GM21528 (cell line): ENCODE measurements around the gene VASP.

Experiments
- ATAC-seq: cut with Tn5 transposase; IDR thresholded peaks from one replicate; pipeline ENCODE4 v1.9.1; 2021; ENCODE audit warnings: mild to moderate bottlenecking, moderate library complexity; ENCODE audit not compliant: unreplicated experiment, low FRiP score

VASP gene

DNA sequence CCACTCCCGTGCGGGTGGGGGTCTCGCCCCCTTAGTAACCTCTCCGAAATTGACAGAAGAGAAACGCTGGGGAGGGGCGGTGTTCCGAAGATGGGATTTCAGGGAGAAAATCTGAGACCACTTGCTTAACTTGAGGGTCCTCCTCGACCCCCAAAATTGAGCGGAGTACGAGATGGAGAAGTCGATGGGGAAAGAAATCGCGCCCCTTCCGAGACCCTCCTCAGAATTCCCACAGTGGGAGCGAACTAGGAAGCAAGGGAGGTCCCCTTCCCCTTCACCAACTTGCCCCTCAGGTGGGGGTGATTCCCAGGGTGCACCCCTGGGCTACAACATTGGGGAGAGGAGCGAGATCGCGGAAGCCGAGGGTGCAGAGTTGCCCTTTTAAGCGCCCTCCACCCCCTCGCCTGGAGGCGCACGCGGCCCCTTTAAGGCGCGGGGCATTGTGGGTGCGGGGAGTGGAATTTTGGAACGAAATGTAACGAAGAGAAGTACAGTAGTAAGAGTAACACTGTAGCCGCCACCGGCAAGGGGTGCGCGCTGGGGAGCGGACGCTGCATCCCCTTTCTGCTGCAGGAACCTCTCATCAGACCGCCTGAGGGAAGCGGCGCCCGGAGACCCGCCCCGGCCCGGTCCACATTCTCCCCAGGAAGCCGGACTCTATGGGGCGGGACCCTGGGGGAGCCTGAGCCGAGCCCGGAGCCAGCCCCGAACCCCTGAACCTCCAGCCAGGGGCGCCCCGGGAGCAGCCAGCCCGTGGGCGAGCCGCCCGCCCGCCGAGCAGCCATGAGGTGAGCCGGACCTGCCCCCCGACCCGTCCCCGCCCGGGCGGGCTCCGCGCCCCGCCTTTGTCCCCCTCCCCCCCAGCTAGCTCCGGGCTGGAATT is at the start of gene VASP:
Gene VASP (plus strand): TSS at position 491 of the 883 bp plus-strand sequence. CDS start 293 bp downstream, at position 784.
- peak; percentile 54 for ATAC-seq

GRCh38 chr19:45457776-45458175 is 49.5 kb upstream of the VASP start:
- ATAC-seq: no peak

DNA sequence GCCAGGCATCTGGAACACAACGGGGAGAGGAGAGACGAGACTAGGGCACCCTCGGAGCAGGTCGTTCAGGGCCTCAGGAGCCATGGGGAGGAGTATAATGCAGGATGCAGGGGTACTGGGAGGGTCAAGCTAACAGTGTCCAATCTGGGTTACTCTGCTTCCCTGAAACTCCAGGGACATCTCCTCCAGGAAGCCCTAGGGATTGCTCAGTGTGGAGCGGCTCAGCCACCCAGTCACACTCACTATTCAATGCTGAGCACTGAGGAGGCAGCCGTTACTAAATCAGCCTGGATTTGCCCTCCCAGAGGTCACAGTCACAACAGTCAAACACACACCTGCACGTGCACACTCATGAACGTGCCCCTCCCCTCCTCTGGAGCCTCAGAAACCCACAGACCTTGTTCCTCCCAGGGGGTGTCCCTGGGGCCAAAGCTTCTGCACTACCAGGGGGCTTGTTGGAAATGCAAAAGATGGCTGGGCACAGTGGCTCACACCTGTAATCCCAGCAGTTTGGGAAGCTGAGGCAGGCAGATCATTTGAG is 46.4 kb upstream of the VASP start:
- ATAC-seq: no peak

GRCh38 chr19:45462174-45462573 is 45.1 kb upstream of the VASP start:
- no peak for ATAC-seq

DNA sequence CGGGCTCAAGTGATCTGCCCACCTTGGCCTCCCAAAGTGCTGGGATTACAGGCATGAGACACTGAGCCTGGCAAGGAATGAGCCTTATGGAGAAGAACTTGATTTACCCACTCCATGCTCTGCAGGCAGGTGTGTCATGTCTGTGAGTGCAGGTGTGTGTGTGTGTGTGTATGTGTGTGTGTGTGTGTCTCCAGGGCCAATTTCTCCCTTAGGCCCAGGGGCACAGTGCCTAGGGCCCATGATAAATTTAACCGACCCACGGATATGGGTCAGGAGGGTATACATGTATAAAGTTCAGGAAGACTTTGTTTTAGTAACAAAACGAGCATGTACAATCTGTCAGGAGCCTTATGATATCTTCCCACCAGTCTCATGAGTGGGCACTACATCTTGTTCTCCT is 44.0 kb upstream of the VASP start:
- ATAC-seq: no peak

DNA sequence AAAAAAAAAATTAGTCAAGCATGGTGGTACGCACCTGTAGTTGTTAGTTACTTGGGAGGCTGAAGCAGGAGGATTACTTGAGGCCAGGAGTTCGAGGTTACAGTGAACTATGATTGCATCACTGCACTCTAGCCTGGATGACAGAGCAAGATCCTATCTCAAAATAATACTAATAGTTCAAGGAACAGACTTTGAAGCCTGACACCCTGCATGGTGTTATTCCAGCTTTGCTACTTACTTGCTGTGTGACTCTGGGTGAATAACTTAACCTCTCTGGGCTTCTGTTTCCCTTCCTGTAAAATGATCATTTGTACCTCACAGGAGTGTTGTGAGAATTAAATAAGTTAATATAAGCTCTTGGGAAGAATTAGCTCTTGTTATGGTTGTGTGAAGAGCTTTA is 43.0 kb upstream of the VASP start:
- no peak for ATAC-seq

DNA sequence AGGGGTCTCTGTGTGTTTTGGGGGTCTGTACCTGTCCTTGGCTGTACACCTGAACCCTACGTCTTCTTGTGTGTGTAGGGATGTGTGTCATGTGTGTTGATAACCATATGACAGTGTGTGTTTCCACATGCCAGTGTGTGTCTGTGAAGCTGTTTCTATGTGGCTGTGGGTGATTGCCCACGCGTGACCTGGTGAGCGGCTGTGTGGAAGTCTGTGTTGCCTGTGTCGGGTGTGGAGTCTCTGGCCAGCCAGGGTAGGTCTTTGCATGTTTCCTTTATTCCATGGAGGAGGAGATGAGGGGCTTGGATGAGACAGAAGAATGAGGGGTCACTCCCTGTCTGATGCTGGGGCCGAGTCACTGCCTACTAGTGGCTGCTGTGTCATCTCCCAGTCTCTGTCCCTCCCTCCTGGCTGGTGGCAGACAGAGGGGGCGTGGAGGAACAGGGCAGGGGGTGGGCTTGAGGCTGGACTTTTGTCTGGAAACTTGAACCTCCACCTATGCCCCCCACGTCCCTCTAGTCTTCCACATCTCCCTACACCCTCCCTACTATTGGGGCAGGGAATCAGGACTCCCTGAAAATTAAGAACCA is 42.3 kb upstream of the VASP start:
- no peak for ATAC-seq

- ATAC-seq: no peak
Observed at GRCh38 chr19:45467115-45467455, 40.2 kb upstream of the VASP start.

DNA sequence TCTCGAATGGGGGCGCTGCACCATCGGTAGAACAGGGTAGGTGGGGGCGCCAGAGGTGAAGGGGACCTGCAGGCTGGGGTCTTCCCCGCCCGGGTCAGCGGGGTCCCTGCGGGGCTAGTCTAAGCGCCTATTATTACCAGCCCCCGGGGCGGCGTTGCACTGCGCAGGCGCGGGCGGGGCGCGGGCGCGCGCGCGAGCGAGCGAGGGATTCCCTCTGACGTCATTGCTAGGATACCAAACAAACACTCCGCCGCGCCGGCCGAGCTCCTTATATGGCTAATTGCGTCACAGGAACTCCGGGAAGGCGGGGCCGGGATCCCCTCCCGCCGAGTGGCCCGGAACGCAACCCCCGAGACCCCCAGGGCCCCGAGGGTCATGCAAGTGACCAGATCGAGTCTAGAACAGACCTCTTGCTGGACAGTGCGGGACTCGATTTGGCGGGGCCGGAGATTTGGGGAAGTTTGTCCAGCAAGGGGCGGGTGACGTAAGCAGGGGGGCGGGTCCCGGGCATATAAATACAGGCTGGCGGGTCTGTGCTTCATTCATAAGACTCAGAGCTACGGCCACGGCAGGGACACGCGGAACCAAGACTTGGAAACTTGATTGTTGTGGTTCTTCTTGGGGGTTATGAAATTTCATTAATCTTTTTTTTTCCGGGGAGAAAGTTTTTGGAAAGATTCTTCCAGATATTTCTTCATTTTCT is 39.7 kb upstream of the VASP start, which contains the start of gene FOSB:
Gene FOSB (plus strand): TSS at position 541 of the 703 bp plus-strand sequence. CDS start 591 bp downstream, outside the sequence.
- peak; percentile 41 for ATAC-seq

DNA sequence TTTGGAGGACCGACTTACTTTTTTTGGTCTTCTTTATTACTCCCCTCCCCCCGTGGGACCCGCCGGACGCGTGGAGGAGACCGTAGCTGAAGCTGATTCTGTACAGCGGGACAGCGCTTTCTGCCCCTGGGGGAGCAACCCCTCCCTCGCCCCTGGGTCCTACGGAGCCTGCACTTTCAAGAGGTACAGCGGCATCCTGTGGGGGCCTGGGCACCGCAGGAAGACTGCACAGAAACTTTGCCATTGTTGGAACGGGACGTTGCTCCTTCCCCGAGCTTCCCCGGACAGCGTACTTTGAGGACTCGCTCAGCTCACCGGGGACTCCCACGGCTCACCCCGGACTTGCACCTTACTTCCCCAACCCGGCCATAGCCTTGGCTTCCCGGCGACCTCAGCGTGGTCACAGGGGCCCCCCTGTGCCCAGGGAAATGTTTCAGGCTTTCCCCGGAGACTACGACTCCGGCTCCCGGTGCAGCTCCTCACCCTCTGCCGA is 39.1 kb upstream of the VASP start:
- ATAC-seq: peak; percentile 2

DNA sequence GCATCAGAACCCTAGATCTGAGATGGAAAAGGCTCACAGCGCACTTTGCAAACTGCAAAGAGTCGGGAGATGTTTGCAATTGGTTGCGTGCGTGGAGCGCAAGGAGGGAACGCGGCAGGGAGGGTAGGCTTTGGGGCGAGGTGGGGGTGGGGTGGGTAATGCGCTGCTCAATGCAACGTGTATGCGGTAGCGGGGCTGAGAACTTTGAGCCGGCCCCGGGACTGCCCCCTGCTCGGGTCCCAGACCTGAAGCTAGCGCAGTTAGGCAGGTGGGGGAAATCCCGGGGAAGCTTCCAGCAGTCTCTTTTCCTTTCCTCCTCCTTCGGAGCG is 38.5 kb upstream of the VASP start:
- peak; percentile 22 for ATAC-seq

GRCh38 chr19:45469132-45469944 is 37.9 kb upstream of the VASP start:
- peak; percentile 52 for ATAC-seq

- ATAC-seq: no peak
Observed at GRCh38 chr19:45469945-45470761, 37.1 kb upstream of the VASP start.

GRCh38 chr19:45470762-45471081 is 36.6 kb upstream of the VASP start:
- ATAC-seq: no peak

DNA sequence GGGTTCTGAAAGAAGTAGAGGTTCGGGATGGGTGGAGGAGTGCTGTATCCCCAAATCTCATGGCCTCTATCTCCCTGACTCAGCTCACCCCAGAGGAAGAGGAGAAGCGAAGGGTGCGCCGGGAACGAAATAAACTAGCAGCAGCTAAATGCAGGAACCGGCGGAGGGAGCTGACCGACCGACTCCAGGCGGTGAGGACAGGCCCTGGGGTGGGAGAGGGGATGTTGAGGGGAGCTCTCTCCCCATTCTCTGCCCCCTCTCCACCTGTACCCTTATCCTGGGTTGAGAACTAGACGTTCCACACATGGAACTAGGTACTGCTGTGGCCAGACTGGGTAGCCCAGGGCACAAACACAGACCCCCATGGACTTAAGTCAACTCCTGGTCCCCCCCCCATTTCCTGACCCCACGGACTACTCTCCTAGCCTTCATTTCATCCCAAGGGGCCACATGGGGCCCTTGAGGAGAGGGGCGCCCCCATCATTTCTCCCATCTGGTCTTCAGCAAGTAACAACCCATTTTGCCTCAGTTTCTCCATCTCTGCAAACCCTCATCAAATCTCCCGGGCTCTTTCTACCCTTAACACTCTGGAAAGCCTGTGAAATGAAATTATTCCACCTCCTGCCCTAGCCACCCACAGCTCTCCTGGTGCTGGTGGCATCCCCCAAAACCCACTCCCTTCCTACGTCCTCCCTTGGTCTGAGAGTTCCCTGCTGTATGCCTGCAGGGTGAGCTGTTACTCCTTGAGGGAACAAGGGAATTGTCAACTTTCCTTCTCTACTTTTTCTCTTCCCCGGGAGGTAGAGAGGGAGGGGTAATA is 36.0 kb upstream of the VASP start:
- no peak for ATAC-seq

GRCh38 chr19:45471931-45472562 is 35.2 kb upstream of the VASP start:
- ATAC-seq: no peak

DNA sequence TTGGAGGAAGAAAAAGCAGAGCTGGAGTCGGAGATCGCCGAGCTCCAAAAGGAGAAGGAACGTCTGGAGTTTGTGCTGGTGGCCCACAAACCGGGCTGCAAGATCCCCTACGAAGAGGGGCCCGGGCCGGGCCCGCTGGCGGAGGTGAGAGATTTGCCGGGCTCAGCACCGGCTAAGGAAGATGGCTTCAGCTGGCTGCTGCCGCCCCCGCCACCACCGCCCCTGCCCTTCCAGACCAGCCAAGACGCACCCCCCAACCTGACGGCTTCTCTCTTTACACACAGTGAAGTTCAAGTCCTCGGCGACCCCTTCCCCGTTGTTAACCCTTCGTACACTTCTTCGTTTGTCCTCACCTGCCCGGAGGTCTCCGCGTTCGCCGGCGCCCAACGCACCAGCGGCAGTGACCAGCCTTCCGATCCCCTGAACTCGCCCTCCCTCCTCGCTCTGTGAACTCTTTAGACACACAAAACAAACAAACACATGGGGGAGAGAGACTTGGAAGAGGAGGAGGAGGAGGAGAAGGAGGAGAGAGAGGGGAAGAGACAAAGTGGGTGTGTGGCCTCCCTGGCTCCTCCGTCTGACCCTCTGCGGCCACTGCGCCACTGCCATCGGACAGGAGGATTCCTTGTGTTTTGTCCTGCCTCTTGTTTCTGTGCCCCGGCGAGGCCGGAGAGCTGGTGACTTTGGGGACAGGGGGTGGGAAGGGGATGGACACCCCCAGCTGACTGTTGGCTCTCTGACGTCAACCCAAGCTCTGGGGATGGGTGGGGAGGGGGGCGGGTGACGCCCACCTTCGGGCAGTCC is 34.5 kb upstream of the VASP start:
- ATAC-seq: no peak

DNA sequence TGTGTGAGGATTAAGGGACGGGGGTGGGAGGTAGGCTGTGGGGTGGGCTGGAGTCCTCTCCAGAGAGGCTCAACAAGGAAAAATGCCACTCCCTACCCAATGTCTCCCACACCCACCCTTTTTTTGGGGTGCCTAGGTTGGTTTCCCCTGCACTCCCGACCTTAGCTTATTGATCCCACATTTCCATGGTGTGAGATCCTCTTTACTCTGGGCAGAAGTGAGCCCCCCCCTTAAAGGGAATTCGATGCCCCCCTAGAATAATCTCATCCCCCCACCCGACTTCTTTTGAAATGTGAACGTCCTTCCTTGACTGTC is 34.0 kb upstream of the VASP start:
- no peak for ATAC-seq
